MM.1S (cell line): ENCODE data around the gene HPGDS.

Source experiments
- DNase-seq: peaks from one replicate; pipeline ENCODE4 v3.0.0-alpha.2; 2015
- H2AFZ ChIP-seq: fragments of 300-600 bp; sonication (generic); 2 replicates; pipeline ENCODE4 v1.6.0; 2016; ENCODE audit warnings: antibody characterized with exemption, low read length
- H3F3A ChIP-seq: fragments of 300-600 bp; sonication (generic); 2 replicates; pipeline ENCODE4 v1.6.1; 2016; ENCODE audit warnings: mild to moderate bottlenecking, antibody characterized with exemption, low read length, moderate library complexity, mixed read lengths; ENCODE audit not compliant: insufficient read depth
- H3K27ac ChIP-seq: fragments of 300-600 bp; sonication (generic); 2 replicates; pipeline ENCODE4 v1.5.1; 2016; ENCODE audit warnings: mild to moderate bottlenecking, low read length
- H3K27me3 ChIP-seq: fragments of 300-600 bp; sonication (generic); replicated peaks from 2 replicates; pipeline ENCODE4 v1.6.0; 2016; ENCODE audit warnings: low read length; ENCODE audit not compliant: insufficient read depth
- H3K36me3 ChIP-seq: fragments of 300-600 bp; sonication (generic); replicated peaks from 2 replicates; pipeline ENCODE4 v1.6.1; 2016; ENCODE audit warnings: mild to moderate bottlenecking, low read length, mixed read lengths; ENCODE audit not compliant: insufficient read depth
- H3K4me1 ChIP-seq: fragments of 300-600 bp; sonication (generic); 2 replicates; pipeline ENCODE4 v1.6.1; 2016; ENCODE audit warnings: low read length, mixed read lengths
- H3K4me2 ChIP-seq: fragments of 300-600 bp; sonication (generic); 2 replicates; pipeline ENCODE4 v1.6.0; 2016; ENCODE audit warnings: low read depth, low read length
- H3K4me3 ChIP-seq: fragments of 300-600 bp; sonication (generic); 2 replicates; pipeline ENCODE4 v1.5.1; 2016; ENCODE audit warnings: low read length, mixed read lengths
- H3K79me2 ChIP-seq: fragments of 300-600 bp; sonication (generic); 2 replicates; pipeline ENCODE4 v1.6.1; 2016; ENCODE audit warnings: mixed run types, low read length, mixed read lengths
- H3K9ac ChIP-seq: fragments of 300-600 bp; sonication (generic); 2 replicates; pipeline ENCODE4 v1.6.1; 2016; ENCODE audit warnings: low read length, mixed read lengths
- H3K9me2 ChIP-seq: fragments of 300-600 bp; sonication (generic); replicated peaks from 2 replicates; pipeline ENCODE4 v1.6.1; 2016; ENCODE audit warnings: mild to moderate bottlenecking, low read length, mixed read lengths; ENCODE audit not compliant: insufficient read depth
- H3K9me3 ChIP-seq: fragments of 300-600 bp; sonication (generic); replicated peaks from 2 replicates; pipeline ENCODE4 v1.6.1; 2016; ENCODE audit warnings: mild to moderate bottlenecking, low read length, mixed read lengths; ENCODE audit not compliant: insufficient read depth
- H4K20me1 ChIP-seq: fragments of 300-600 bp; sonication (generic); 2 replicates; pipeline ENCODE4 v1.6.1; 2016; ENCODE audit warnings: mild to moderate bottlenecking, low read length, moderate library complexity, mixed read lengths; ENCODE audit not compliant: insufficient read depth
- EZH2 ChIP-seq: fragments of 300-600 bp; sonication (generic); optimal IDR thresholded peaks from 2 replicates; pipeline ENCODE3; 2017; ENCODE audit warnings: low read depth, mild to moderate bottlenecking, antibody characterized with exemption, low read length, mixed read lengths
- EZH2phosphoT487 ChIP-seq: fragments of 300-600 bp; sonication (generic); IDR thresholded peaks from 2 replicates; pipeline ENCODE4 v1.6.1; 2018; ENCODE audit warnings: antibody characterized with exemption, low read length
- TF ChIP-seq, protein P1 (sequence below): fragments of 300-600 bp; sonication (generic); IDR thresholded peaks from 2 replicates; pipeline ENCODE4 v1.5.1; 2016; ENCODE audit warnings: antibody characterized with exemption, low read length, mixed read lengths

Gene HPGDS

DNA sequence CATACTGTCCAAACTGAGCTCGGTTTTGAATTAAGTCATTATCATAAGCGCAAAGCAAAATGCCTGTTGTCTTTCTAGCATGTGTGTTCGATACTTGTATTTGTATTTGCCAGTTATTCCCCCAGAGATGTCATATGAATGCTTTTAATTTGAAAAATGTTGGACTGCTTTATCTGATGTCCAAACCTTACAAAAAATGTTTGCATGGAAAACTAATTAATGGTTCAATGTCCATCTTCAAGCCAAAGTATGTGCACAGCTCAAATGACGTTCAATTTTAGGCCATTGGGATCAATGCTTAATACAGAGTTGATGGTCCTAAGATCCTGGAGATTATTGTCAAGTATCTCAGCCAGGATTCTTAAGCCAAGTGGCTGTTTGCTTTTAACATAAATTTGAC is 17.2 kb upstream of the HPGDS start:
- DNase-seq, result no peak
- Histone ChIP-seq H3F3A (no peaks in the 10 kb centered on the region), H3K36me3 (no peaks in the 10 kb centered on the region), H3K9ac (no peak overlapping the region), H3K27ac (no peak overlapping the region), H3K4me2 (no peak overlapping the region), H2AFZ (no peak overlapping the region), H3K79me2 (no peaks in the 10 kb centered on the region), H3K9me3 (no peaks in the 10 kb centered on the region), H3K9me2 (no peaks in the 10 kb centered on the region), H3K4me3 (no peak overlapping the region), H3K4me1 (no peaks in the 10 kb centered on the region), H3K27me3 (no peaks in the 10 kb centered on the region), H4K20me1 (no peaks in the 10 kb centered on the region)
- TF ChIP-seq EZH2phosphoT487, result no peak
- TF ChIP-seq, protein P1, sequence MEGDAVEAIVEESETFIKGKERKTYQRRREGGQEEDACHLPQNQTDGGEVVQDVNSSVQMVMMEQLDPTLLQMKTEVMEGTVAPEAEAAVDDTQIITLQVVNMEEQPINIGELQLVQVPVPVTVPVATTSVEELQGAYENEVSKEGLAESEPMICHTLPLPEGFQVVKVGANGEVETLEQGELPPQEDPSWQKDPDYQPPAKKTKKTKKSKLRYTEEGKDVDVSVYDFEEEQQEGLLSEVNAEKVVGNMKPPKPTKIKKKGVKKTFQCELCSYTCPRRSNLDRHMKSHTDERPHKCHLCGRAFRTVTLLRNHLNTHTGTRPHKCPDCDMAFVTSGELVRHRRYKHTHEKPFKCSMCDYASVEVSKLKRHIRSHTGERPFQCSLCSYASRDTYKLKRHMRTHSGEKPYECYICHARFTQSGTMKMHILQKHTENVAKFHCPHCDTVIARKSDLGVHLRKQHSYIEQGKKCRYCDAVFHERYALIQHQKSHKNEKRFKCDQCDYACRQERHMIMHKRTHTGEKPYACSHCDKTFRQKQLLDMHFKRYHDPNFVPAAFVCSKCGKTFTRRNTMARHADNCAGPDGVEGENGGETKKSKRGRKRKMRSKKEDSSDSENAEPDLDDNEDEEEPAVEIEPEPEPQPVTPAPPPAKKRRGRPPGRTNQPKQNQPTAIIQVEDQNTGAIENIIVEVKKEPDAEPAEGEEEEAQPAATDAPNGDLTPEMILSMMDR, result no peak
- no peak for TF ChIP-seq EZH2

DNA sequence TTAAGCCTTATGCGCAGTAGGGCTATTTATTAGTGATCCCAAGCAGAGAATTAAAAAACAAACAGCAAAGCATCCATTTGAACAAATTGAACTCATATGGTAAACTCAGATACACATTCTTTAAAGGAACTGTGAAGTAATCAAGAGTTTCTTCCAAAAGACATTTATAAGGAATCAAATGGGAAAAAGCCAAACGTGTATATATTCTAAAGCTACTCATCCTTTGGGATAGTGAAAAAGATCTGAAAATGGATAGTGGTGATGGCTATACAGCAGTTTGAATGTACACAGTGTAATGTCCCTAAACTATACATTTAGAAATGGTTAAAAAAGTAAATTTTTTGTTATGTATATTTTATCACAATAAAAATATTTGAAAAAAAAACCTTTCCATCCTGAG is 16.6 kb upstream of the HPGDS start:
- Histone ChIP-seq H3K36me3 (no peaks in the 10 kb centered on the region), H3K79me2 (no peaks in the 10 kb centered on the region), H3K27ac (no peak overlapping the region), H3K4me2 (no peak overlapping the region), H3K9me3 (no peaks in the 10 kb centered on the region), H3F3A (no peaks in the 10 kb centered on the region), H3K27me3 (no peaks in the 10 kb centered on the region), H3K9ac (no peak overlapping the region), H4K20me1 (no peaks in the 10 kb centered on the region), H2AFZ (no peak overlapping the region), H3K4me3 (no peak overlapping the region), H3K9me2 (no peaks in the 10 kb centered on the region), H3K4me1 (no peaks in the 10 kb centered on the region)
- no peak for DNase-seq
- TF ChIP-seq EZH2phosphoT487 (no peak), EZH2 (no peak)
- TF ChIP-seq, protein P1, result no peak

DNA sequence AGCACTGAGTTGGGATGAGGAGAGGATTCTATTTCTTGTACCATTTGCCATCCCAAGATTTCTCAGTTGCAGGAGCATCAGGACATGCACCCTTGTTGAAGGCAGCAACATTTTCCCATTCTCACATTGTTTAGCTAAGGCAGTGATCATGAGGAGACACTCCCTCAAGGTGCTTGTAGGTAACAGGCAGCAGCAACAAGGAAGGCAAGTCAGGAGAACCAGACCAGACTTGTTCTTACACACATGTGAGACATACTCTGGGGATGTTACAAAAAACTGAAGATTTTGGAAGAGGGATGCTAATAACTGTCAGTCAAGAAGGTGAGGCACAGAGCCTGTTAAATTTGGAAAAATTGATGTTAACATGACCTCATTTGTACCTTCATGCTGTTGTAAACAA is 15.5 kb upstream of the HPGDS start:
- no peaks in the 10 kb centered on the region for H3K79me2 ChIP-seq
- TF ChIP-seq EZH2 (no peak), EZH2phosphoT487 (no peak)
- TF ChIP-seq, protein P1, result no peak
- H3K4me1 ChIP-seq, result no peaks in the 10 kb centered on the region
- no peaks in the 10 kb centered on the region for H4K20me1 ChIP-seq
- no peaks in the 10 kb centered on the region for H3K9me3 ChIP-seq
- no peak for DNase-seq
- H3K36me3 ChIP-seq, result no peaks in the 10 kb centered on the region
- no peak overlapping the region for H3K4me2 ChIP-seq
- H3K9me2 ChIP-seq, result no peaks in the 10 kb centered on the region
- no peaks in the 10 kb centered on the region for H3F3A ChIP-seq
- H3K4me3 ChIP-seq, result no peak overlapping the region
- no peak overlapping the region for H3K27ac ChIP-seq
- H3K9ac ChIP-seq, result no peak overlapping the region
- no peak overlapping the region for H2AFZ ChIP-seq
- no peaks in the 10 kb centered on the region for H3K27me3 ChIP-seq

DNA sequence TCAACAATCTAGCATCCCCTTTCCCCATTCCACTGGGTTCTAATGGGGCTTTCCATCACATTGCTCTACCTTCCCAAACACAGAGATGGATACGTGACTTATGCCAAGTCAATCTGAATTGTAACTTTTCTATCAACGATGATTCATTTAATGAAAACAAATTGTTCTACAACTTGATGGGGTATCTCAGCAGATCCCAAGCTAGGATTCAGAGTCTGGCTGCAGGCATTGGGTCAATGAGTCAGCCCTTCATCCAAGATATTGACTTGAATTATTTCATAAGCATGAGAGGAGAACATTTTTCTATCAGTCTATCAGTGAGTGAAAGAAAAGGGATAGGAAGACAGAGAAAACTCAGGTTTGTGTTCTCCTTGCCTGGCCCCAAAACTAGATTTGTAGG is 15.0 kb upstream of the HPGDS start:
- Histone ChIP-seq H3K27me3 (no peaks in the 10 kb centered on the region), H3K4me1 (no peaks in the 10 kb centered on the region)

More for the DNA sequence above, 15.0 kb upstream of the HPGDS start:
- no peak for TF ChIP-seq EZH2phosphoT487
- TF ChIP-seq, protein P1, result no peak
- no peak for TF ChIP-seq EZH2
- no peaks in the 10 kb centered on the region for H3K9me3 ChIP-seq
- H3K36me3 ChIP-seq, result no peaks in the 10 kb centered on the region
- no peak overlapping the region for H2AFZ ChIP-seq
- no peak overlapping the region for H3K9ac ChIP-seq
- H3K9me2 ChIP-seq, result no peaks in the 10 kb centered on the region
- no peaks in the 10 kb centered on the region for H3F3A ChIP-seq
- no peaks in the 10 kb centered on the region for H3K79me2 ChIP-seq
- H4K20me1 ChIP-seq, result no peaks in the 10 kb centered on the region
- no peak overlapping the region for H3K4me2 ChIP-seq
- no peak for DNase-seq
- H3K27ac ChIP-seq, result no peak overlapping the region
- H3K4me3 ChIP-seq, result no peak overlapping the region
